ENCODE measurements around the gene RBFOX1.

- TF ChIP-seq CTCF (IDR thresholded peaks at IDR 0.05) (no peak), POLR2A (IDR thresholded peaks at IDR 0.05) (no peak)
Measured at GRCh38 chr16:7333180-7333725, 608 bp downstream of the RBFOX1 start.

All from Peyer's patch (tissue), 4 donors.